Measurements from ENCODE around the gene RAB7A. TPM values are rescaled to one million over a fixed set of nuclear protein-coding genes. Genes with fewer than 3 reads are reported as not detected.

Gene RAB7A
- polyA plus RNA-seq = 100 to 1,000 TPM in 2 of 3 donors, 10 to 100 TPM in 1; 55.9 to 196 (median 173) TPM

- WGBS, 3 donors = 0 to 1% (median 0%) methylated on average over 92 to 93 of the region's 93 CpGs
- peak within 1 kb of the TSS; percentile 83 for H3K27ac ChIP-seq (ENCODE audit: low read depth, low read length)
These were observed at the start of gene RAB7A for GRCh38 chr3:128726023-128727016. RAB7A (plus strand) TSS chr3:128726183; CDS start chr3:128795368, 69,185 bp downstream.

GRCh38 chr3:128679338-128679737 is 46.6 kb upstream of the RAB7A start:
- WGBS, 3 donors = 96 to 97% (median 96%) methylated on average over 2 of the region's 2 CpGs
- no peak overlapping the region for H3K27ac ChIP-seq (ENCODE audit: low read depth, low read length)

GRCh38 chr3:128680603-128681368 is 45.2 kb upstream of the RAB7A start:
- peak overlapping the region; percentile 66 for H3K27ac ChIP-seq (ENCODE audit: low read depth, low read length)
- 0 to 1% (median 1%) methylated on average over 65 to 67 of the region's 67 CpGs for WGBS, 3 donors

DNA sequence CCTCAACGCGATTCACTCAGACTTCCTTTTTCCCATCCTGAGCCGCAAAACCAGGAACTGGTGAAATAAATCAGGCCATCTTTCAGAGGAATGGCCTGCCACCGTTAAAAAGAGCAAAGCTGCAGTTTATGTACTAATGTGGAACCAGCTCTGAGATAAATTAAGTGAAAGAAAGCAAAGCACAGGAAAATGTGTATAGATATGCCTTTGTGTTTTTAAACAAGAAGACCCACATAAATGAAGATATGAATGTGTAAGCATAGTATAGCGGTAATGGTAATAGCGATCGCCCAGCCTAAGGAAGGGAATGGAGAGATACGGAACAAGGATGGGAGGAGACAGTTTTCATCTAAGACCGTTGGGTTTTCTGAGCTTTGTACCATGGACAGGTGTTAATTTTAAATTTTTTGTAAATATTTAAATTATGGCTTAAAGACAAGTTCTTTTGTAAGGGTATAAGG is 44.6 kb upstream of the RAB7A start:
- WGBS, 3 donors = 34 to 40% (median 38%) methylated on average over 9 of the region's 9 CpGs
- H3K27ac ChIP-seq (ENCODE audit: low read depth, low read length) = peak overlapping the region; percentile 66

GRCh38 chr3:128683957-128684356 is 42.0 kb upstream of the RAB7A start:
- WGBS, 3 donors = 45 to 73% (median 46%) methylated on average over 3 of the region's 3 CpGs
- no peak overlapping the region for H3K27ac ChIP-seq (ENCODE audit: low read depth, low read length)

DNA sequence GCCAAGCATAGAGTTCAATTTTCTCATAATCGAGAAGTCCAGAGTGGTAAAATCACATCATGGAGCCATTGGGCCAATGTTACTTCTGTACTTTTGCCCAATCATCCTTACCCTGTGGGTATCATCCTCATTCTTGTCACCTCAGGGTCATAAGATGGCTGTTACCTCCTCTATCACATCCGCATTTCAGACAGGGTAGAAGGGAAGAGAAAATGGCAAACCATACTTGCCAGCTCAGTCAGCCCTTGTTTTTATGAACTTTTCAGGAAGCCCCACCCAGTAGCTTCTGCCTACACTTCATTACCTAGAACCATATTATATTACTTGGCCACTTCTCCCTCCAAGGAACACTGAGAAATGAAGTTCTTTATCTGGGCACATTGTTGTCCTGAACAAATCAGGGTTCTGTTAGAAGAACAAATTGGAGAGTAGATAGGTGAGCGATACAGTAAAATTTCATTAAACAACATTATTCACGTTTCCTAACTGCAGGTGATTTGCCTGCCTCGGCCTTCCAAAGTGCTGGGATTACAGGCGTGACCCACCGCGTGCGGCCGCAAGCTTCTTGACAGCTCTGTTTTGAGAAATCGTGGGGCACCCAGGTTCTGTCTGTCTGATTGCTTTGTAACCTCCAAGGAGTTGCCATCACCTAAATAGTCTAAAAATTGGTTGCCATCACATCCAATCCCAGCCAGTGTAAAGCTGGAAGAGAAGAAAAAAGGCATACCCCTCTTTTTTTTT is 40.8 kb upstream of the RAB7A start:
- no peak overlapping the region for H3K27ac ChIP-seq (ENCODE audit: low read depth, low read length)
- whole genome bisulfite sequencing, 3 donors = 91 to 95% (median 92%) methylated on average over 11 of the region's 11 CpGs

GRCh38 chr3:128686465-128686864 is 39.5 kb upstream of the RAB7A start:
- WGBS, 3 donors = 90 to 95% (median 92%) methylated on average over 8 of the region's 8 CpGs
- no peak overlapping the region for H3K27ac ChIP-seq (ENCODE audit: low read depth, low read length)

DNA sequence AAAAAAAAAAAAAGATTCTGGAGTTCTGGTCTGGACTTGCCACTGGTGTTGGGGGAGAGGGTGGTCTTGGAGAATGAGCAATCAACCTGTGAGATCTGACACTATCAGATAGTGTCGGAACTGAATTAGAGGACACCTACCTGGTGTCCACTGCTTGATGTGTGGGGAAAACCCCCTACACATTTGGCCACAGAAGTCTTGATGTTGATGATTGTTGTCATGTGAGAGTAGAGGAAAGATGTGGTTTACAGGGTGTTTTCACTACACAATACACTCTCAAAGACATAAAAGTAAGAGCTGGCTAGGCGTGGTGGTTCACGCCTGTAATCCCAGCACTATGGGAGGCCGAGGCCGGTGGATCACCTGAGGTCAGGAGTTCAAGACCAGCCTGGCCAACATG is 36.9 kb upstream of the RAB7A start:
- no peak overlapping the region for H3K27ac ChIP-seq (ENCODE audit: low read depth, low read length)
- 90 to 93% (median 93%) methylated on average over 5 of the region's 5 CpGs for WGBS, 3 donors

- 0 to 69% (median 43%) methylated on average over 2 of the region's 2 CpGs for WGBS, 3 donors
- H3K27ac ChIP-seq (ENCODE audit: low read depth, low read length) = no peak overlapping the region
These were observed 32.3 kb upstream of the RAB7A start for GRCh38 chr3:128693696-128694095.

DNA sequence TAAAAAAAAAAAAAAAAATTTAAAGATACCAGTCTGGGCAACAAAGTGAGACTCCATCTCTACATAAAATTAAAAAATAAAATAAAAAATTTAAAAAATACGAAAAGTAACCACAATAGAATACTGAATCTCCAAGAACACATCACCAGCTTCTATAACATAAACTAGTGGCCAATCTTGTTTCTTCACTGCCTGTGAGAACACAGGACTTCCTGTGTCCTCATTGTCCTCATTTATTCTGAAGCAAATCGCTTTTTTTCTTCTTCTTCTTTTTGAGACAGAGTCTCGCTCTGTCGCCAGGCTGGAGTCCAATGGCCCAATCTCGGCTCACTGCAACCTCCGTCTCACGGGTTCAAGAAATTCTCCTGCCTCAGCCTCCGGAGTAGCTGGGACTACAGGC is 28.6 kb upstream of the RAB7A start:
- H3K27ac ChIP-seq (ENCODE audit: low read depth, low read length) = no peak overlapping the region
- 61 to 96% (median 71%) methylated on average over 8 of the region's 8 CpGs for WGBS, 3 donors

GRCh38 chr3:128698211-128699047 is 27.6 kb upstream of the RAB7A start:
- no peak overlapping the region for H3K27ac ChIP-seq (ENCODE audit: low read depth, low read length)
- WGBS, 3 donors = 2% methylated on average over 47 to 53 of the region's 53 CpGs

DNA sequence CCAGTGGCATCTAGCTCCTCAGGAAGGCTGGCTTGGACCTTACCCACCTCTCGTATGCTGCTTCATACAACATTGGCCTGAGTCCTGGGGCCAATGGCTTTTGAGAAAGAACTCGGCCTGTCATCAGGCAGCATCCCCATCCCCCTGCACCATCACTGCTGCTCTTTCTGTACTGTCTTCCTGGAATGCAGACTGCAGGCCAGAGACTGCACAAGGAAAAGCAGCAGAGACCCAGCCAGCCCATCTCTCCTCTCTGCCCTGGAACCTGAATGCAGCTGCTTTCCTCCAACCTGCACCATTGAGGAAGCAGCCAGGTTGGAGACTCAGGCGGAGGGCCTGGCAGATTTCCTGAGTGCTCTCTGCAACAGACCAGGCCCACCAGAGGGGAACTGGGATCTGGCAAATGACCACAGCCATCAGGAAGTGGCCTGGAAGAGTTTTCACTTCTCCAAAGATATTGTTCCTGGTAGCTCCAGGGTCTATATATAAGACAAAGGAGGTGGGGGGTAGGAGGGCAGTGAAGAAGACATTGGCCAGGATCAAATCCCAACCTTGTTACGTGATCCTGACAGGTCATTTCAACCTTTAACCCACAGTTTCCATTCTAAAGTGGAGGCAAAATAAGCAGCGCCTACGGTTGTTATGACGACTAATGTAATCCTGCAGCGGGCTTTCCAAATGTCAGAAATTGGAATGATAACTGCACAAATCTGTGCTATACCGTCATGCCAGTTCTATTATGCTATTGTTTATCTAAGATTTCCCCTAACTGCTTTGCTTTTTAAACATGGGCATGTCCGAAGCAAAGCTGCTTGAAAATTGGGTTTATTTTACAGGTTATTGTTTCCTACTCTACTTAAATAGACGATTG is 24.4 kb upstream of the RAB7A start:
- 52 to 67% (median 56%) methylated on average over 11 of the region's 11 CpGs for WGBS, 3 donors
- no peak overlapping the region for H3K27ac ChIP-seq (ENCODE audit: low read depth, low read length)

- H3K27ac ChIP-seq (ENCODE audit: low read depth, low read length) = no peak overlapping the region
- 68 to 87% (median 86%) methylated on average over 3 of the region's 3 CpGs for WGBS, 3 donors
These were observed 23.6 kb upstream of the RAB7A start for GRCh38 chr3:128702391-128702790.

GRCh38 chr3:128703561-128703960 is 22.4 kb upstream of the RAB7A start:
- no peak overlapping the region for H3K27ac ChIP-seq (ENCODE audit: low read depth, low read length)
- WGBS, 3 donors = 94 to 96% (median 96%) methylated on average over 5 of the region's 5 CpGs

DNA sequence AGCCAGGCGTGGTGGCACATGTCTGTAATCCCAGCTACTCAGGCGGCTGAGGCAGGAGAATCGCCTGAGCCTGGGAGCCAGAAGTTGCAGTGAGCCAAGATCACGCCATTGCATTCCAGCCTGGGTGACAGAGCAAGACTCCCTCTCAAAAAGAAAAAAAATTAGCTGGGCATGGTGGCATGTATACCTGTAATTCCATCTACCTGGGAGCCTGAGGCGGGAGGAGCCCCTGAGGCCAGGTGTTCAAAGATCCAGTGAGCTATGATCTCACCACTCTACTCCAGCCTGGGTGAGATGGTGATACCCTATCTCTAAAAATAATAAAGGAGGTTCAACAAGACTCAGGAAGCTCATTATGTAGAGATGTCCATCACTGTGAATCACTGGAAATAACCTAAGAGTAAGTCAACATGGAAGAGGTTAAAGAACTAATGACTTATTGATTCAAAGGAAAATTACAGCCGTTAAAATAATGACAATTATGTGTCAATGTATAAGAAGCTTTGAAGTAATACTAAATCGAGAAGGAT is 19.8 kb upstream of the RAB7A start:
- H3K27ac ChIP-seq (ENCODE audit: low read depth, low read length) = no peak overlapping the region
- WGBS, 3 donors = 82 to 95% (median 87%) methylated on average over 7 of the region's 7 CpGs

GRCh38 chr3:128707928-128708494 is 18.0 kb upstream of the RAB7A start:
- H3K27ac ChIP-seq (ENCODE audit: low read depth, low read length) = no peak overlapping the region
- 42 to 80% (median 73%) methylated on average over 2 of the region's 2 CpGs for WGBS, 3 donors
